Measurements from ENCODE around the gene ODF2. TPM values are rescaled to one million over a fixed set of nuclear protein-coding genes. Genes with fewer than 3 reads are reported as not detected.
"Not testable (repeated sequence)": the region's sequence is repeated elsewhere in the genome, so short reads cannot be mapped to it uniquely, and the experiment has no call there.

Gene ODF2
- total and polyA plus RNA-seq, 10 of the 15 experiments (the other 5 are each of a cell fraction or from before 2014, with no cell fraction given) = 8.7 to 65.1 (median 38.5) TPM

DNA sequence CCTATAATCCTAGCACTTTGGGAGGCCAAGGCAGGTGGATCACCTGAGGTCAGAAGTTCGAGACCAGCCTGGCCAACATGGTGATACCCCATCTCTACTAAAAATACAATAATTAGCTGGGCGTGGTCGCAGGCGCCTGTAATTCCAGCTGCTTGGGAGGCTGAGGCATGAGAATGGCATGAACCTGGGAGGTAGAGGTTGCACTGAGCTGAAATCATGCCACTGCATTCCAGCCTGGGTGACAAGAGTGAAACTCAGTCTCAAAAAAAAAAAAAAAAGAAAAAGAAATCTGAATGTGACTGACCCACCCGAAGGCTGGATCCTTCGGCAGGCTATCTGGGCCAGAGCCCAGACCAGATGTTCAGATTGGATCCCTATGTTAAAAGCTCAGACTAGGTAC is 32.5 kb upstream of the ODF2 start:
- H2AFZ ChIP-seq (ENCODE audit: control insufficient read depth, low read depth, low read length); intact Hi-C loops (cut with micrococcal nuclease; ENCODE audit: unreplicated experiment); H3K79me2 ChIP-seq (ENCODE audit: control insufficient read depth, insufficient read depth, low read length); POLR2A ChIA-PET; H3K36me3 ChIP-seq (ENCODE audit: control insufficient read depth in 2 of 2, insufficient read depth in 2 of 2, low read length in 1 of 2); DNase-seq (ENCODE audit: low read depth, low spot score); H3K4me1 ChIP-seq (ENCODE audit: control insufficient read depth, insufficient read depth, low read length); H3K4me3 ChIP-seq; H3K27ac ChIP-seq (ENCODE audit: control insufficient read depth, insufficient read depth); in situ Hi-C loops (cut with MboI); H3K9me3 ChIP-seq (replicated peaks; ENCODE audit: control insufficient read depth, insufficient read depth, low read length); ATAC-seq; H3K9ac ChIP-seq (ENCODE audit: control insufficient read depth, insufficient read depth, low read length); H3K27me3 ChIP-seq (replicated peaks in 1 of 2; ENCODE audit: control insufficient read depth in 2 of 2, insufficient read depth in 2 of 2, low read length in 1 of 2); RAD21 ChIA-PET (ENCODE audit: unreplicated experiment); BruUV-seq (replicated peaks); FAIRE-seq; H4K20me1 ChIP-seq (ENCODE audit: control insufficient read depth, insufficient read depth); H3K4me2 ChIP-seq (ENCODE audit: control insufficient read depth, insufficient read depth): not testable (repeated sequence)
- CTCF ChIA-PET = interaction anchor here (0.7 to 1.5 kb wide), 3 partner anchors 15 to 34 kb away, joined by 3 to 5 read pairs (median 4); no protein-coding TSS in a partner anchor
- WGBS (ENCODE audit: insufficient coverage, insufficient replicate concordance, low lambda C conversion rate, missing lambda C conversion rate) = 67% methylated on average over 6 of the region's 6 CpGs
- SMC1A ChIA-PET (ENCODE audit: uncharacterized antibody, unreplicated experiment) = interaction anchor here (0.8 kb wide), 1 partner anchor 13 kb away, joined by 3 read pairs; no protein-coding TSS in a partner anchor

- CTCF ChIA-PET = interaction anchor here (0.6 kb wide), 1 partner anchor 244 kb away, joined by 3 read pairs; no protein-coding TSS in a partner anchor
- RAD21 ChIA-PET (ENCODE audit: unreplicated experiment) = no interaction called here
Measured at GRCh38 chr9:128424268-128424780, 31.5 kb upstream of the ODF2 start.

More at GRCh38 chr9:128424268-128424780, 31.5 kb upstream of the ODF2 start:
- ChIA-PET SMC1A (ENCODE audit: uncharacterized antibody, unreplicated experiment) (interaction anchor here (0.8 kb wide), 1 partner anchor 14 kb away, joined by 3 read pairs; no protein-coding TSS in a partner anchor), POLR2A (interaction anchor here (0.5 to 0.6 kb wide), 2 partner anchors 72 to 273 kb away, joined by 3 to 6 read pairs; no protein-coding TSS in a partner anchor)
- Histone ChIP-seq H3K27me3 (replicated peaks in 1 of 2; ENCODE audit: control insufficient read depth in 2 of 2, insufficient read depth in 2 of 2, low read length in 1 of 2) (peaks cover 3 to 7% of the 10 kb centered on the region in 2 experiments), H3K4me2 (ENCODE audit: control insufficient read depth, insufficient read depth) (no peak overlapping the region), H3K79me2 (ENCODE audit: control insufficient read depth, insufficient read depth, low read length) (no peaks in the 10 kb centered on the region), H3K36me3 (ENCODE audit: control insufficient read depth in 2 of 2, insufficient read depth in 2 of 2, low read length in 1 of 2) (no peaks in the 10 kb centered on the region), H3K9me3 (replicated peaks; ENCODE audit: control insufficient read depth, insufficient read depth, low read length) (no peaks in the 10 kb centered on the region), H3K27ac (ENCODE audit: control insufficient read depth, insufficient read depth) (no peak overlapping the region), H3K4me1 (ENCODE audit: control insufficient read depth, insufficient read depth, low read length) (peaks cover 10% of the 10 kb centered on the region), H4K20me1 (ENCODE audit: control insufficient read depth, insufficient read depth) (no peaks in the 10 kb centered on the region; the same call in 1 of the 2 replicates), H3K4me3 (no peak overlapping the region), H3K9ac (ENCODE audit: control insufficient read depth, insufficient read depth, low read length) (no peak overlapping the region), H2AFZ (ENCODE audit: control insufficient read depth, low read depth, low read length) (no peak overlapping the region)
- in situ Hi-C loops (cut with MboI) (no loop called here), intact Hi-C loops (cut with micrococcal nuclease; ENCODE audit: unreplicated experiment) (no loop called here)
- no peak for DNase-seq (ENCODE audit: low read depth, low spot score)
- FAIRE-seq = no peak
- WGBS (ENCODE audit: insufficient coverage, insufficient replicate concordance, low lambda C conversion rate, missing lambda C conversion rate) = 76% methylated on average over 15 of the region's 15 CpGs
- no TSS peak for BruUV-seq (replicated peaks)
- ATAC-seq = no peak
- no peak for TF ChIP-seq YBX1 (IDR thresholded peaks at IDR 0.05)
- TF ChIP-seq JUND (IDR thresholded peaks at IDR 0.05; ENCODE audit: low read depth, low read length) = no peak
